HL-60 (cell line): ENCODE results near the gene MFSD2A.

ENCODE experiments used
- DNase-seq, 2 experiments: peaks; one replicate each; pipeline ENCODE4 v3.0.0-alpha.2; 2010 to 2020; ENCODE audit warnings: low read depth in 1 of 2, low spot score in 1 of 2
- H3K27ac ChIP-seq: fragments of 250-450 bp; sonication (Bioruptor Pico); replicated peaks from 2 replicates; pipeline ENCODE4 v1.5.1; 2020; ENCODE audit warnings: mild to moderate bottlenecking, moderate library complexity
- H3K27me3 ChIP-seq: fragments of 250-450 bp; sonication (Bioruptor Pico); 2 replicates; pipeline ENCODE4 v1.5.1; 2021; ENCODE audit warnings: mild to moderate bottlenecking, moderate library complexity; ENCODE audit not compliant: insufficient read depth, poor library complexity, severe bottlenecking
- H3K4me3 ChIP-seq: replicated peaks from 2 replicates; pipeline ENCODE4 v1.5.1; 2011; ENCODE audit warnings: mild to moderate bottlenecking, control low read depth, low read length; ENCODE audit not compliant: insufficient read depth
- GABPA ChIP-seq: IDR thresholded peaks from 2 replicates; pipeline ENCODE4 v1.6.1; 2012; ENCODE audit warnings: low read depth
- POLR2AphosphoS5 ChIP-seq: IDR thresholded peaks from 2 replicates; pipeline ENCODE4 v1.6.1; 2012; ENCODE audit warnings: low read depth
- SPI1 ChIP-seq: IDR thresholded peaks from 2 replicates; pipeline ENCODE4 v1.6.1; 2012; ENCODE audit warnings: low read depth, mild to moderate bottlenecking, borderline replicate concordance
- TF ChIP-seq, protein P1 (sequence below): IDR thresholded peaks from one replicate; pipeline ENCODE4 v1.5.1; 2011; ENCODE audit warnings: low read length, control low read depth, inconsistent platforms; ENCODE audit not compliant: insufficient read depth
- TF ChIP-seq, protein P2 (sequence below): IDR thresholded peaks from 2 replicates; pipeline ENCODE4 v1.6.1; 2012; ENCODE audit warnings: low read depth; ENCODE audit not compliant: insufficient replicate concordance

Gene MFSD2A

DNA sequence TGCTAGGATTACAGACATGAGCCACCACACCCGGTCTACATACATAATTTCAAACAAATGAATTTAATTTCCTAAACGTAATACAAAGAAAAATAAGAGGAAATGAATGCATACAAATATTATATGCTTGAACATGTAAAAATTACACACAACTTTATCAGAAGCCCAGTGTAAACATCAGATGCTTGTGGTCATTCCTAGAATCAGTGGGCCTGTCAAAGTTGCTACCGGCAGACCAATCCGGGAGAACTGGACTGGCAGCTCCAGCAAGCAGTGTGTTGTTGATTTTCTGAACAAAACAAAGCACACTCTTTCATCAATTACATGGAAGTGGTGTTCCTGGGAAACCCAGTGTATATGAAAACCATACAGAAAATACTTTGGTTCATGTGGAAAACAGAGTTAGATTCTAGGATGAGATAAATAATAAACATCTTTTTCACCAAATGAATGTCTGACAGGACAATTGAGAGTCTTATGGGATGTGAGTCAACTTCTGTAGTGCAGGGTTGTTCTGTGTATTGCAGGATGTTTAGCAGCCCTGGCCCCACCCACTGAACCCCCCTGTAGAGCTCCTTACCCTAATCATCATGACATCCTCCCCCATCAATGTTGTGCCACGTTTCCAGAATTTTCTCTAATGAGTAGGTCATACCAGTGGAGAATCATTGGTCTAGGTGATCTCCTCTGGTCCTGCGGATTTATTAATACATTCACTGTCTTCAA lies 33.8 kb downstream of the MFSD2A start:
- Histone ChIP-seq H3K27ac (no peak overlapping the region), H3K4me3 (no peak overlapping the region), H3K27me3 (no peaks in the 10 kb centered on the region)
- DNase-seq = no peak
- TF ChIP-seq, protein P1, sequence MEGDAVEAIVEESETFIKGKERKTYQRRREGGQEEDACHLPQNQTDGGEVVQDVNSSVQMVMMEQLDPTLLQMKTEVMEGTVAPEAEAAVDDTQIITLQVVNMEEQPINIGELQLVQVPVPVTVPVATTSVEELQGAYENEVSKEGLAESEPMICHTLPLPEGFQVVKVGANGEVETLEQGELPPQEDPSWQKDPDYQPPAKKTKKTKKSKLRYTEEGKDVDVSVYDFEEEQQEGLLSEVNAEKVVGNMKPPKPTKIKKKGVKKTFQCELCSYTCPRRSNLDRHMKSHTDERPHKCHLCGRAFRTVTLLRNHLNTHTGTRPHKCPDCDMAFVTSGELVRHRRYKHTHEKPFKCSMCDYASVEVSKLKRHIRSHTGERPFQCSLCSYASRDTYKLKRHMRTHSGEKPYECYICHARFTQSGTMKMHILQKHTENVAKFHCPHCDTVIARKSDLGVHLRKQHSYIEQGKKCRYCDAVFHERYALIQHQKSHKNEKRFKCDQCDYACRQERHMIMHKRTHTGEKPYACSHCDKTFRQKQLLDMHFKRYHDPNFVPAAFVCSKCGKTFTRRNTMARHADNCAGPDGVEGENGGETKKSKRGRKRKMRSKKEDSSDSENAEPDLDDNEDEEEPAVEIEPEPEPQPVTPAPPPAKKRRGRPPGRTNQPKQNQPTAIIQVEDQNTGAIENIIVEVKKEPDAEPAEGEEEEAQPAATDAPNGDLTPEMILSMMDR = no peak
- no peak for TF ChIP-seq SPI1
- TF ChIP-seq GABPA = no peak
- no peak for TF ChIP-seq POLR2AphosphoS5
- TF ChIP-seq, protein P2, sequence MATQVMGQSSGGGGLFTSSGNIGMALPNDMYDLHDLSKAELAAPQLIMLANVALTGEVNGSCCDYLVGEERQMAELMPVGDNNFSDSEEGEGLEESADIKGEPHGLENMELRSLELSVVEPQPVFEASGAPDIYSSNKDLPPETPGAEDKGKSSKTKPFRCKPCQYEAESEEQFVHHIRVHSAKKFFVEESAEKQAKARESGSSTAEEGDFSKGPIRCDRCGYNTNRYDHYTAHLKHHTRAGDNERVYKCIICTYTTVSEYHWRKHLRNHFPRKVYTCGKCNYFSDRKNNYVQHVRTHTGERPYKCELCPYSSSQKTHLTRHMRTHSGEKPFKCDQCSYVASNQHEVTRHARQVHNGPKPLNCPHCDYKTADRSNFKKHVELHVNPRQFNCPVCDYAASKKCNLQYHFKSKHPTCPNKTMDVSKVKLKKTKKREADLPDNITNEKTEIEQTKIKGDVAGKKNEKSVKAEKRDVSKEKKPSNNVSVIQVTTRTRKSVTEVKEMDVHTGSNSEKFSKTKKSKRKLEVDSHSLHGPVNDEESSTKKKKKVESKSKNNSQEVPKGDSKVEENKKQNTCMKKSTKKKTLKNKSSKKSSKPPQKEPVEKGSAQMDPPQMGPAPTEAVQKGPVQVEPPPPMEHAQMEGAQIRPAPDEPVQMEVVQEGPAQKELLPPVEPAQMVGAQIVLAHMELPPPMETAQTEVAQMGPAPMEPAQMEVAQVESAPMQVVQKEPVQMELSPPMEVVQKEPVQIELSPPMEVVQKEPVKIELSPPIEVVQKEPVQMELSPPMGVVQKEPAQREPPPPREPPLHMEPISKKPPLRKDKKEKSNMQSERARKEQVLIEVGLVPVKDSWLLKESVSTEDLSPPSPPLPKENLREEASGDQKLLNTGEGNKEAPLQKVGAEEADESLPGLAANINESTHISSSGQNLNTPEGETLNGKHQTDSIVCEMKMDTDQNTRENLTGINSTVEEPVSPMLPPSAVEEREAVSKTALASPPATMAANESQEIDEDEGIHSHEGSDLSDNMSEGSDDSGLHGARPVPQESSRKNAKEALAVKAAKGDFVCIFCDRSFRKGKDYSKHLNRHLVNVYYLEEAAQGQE = no peak

DNA sequence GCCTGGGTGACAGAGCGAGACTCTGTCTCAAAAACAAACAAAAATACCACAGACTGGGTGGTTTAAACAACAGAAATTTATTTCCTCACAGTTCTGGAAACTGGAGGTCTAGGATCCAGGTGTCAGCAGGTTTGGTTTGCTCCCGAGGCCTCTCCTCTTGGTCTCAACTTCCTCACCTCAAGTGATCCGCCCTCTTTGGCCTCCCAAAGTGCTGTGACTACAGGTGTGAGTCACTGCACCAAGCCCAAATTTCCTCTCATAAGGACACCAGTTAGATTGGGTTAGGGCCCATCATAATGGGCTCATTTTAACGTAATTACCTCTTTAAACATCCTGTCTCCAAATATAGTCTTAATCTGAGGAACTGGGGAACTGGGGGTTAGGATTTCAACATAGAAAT lies 35.5 kb downstream of the MFSD2A start:
- H3K27ac ChIP-seq = no peak overlapping the region
- DNase-seq = no peak

DNA sequence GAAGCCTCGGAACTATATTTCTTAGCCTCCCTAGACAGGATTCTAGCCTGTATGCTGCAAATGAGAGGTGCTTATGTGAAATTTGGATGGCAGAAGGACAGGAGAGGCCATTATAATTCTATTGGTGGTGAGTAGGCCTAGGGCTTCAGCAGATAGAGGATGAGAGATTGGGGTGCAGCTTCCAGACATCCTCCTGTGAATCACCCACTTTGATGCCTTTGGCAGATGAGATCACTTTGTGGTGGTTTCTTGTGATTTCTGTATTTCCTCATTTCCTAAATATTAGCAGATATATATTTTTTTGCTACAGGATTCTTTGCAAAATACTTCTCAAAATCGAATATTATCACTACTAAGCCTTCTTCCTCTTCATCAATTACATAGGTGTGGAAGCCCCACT lies 37.3 kb downstream of the MFSD2A start:
- TF ChIP-seq GABPA = no peak
- no peak for TF ChIP-seq POLR2AphosphoS5
- TF ChIP-seq, protein P2 = no peak
- TF ChIP-seq SPI1 = no peak
- TF ChIP-seq, protein P1 = no peak
- no peak overlapping the region for H3K27ac ChIP-seq
- DNase-seq = no peak
- H3K27me3 ChIP-seq = no peaks in the 10 kb centered on the region
- no peak overlapping the region for H3K4me3 ChIP-seq

More for the DNA sequence above, 35.5 kb downstream of the MFSD2A start:
- TF ChIP-seq POLR2AphosphoS5 = no peak
- TF ChIP-seq, protein P2 = no peak
- TF ChIP-seq, protein P1 = no peak
- TF ChIP-seq SPI1 = no peak
- no peak for TF ChIP-seq GABPA
- no peak overlapping the region for H3K4me3 ChIP-seq
- H3K27me3 ChIP-seq = no peaks in the 10 kb centered on the region
